K562 (cell line): ENCODE data around the gene RNF207. TPM values are rescaled to one million over a fixed set of nuclear protein-coding genes. Genes with fewer than 3 reads are reported as not detected.

Experiments
- ATAC-seq: fragments of 200-7000 bp; cut with Tn5 transposase; 3 replicates; pipeline ENCODE4 v1.9.1; 2020; ENCODE audit warnings: moderate library complexity
- BruUV-seq: library from RNA; stranded (reverse); fragments of 400-500 nt; replicated peaks from 2 replicates; lab custom pipeline; 2021; lab: Mats Ljungman, UMichigan
- CTCF ChIA-PET: fragments of 300-600 bp; formaldehyde crosslinking; extraction: SDS; loops from one replicate; lab custom pipeline; 2021; ENCODE audit warnings: low intra/inter-chr PET ratio; lab: Yijun Ruan, JAX
- POLR2A ChIA-PET: fragments of 300-600, 350-650 bp; sonication (Branson Sonifier 250); formaldehyde crosslinking; extraction: SDS; loops from one replicate; lab custom pipeline; 2021; ENCODE audit warnings: antibody characterized with exemption, inconsistent platforms; lab: Yijun Ruan, JAX
- DNase-seq, 4 experiments: peaks; one replicate each; pipeline versions ENCODE4 v3.0.0 to v3.0.0-alpha.2; 2011 to 2018; ENCODE audit warnings: low spot score in 3 of 4, mixed read lengths in 3 of 4; ENCODE audit errors: extremely low read depth in 1 of 4
- FAIRE-seq: peaks from 2 replicates; lab custom pipeline; 2011; peaks lifted over from hg19 to GRCh38; lab: Jason Lieb, UNC
- H2AFZ ChIP-seq: 2 replicates; pipeline ENCODE4 v1.6.0; 2011; ENCODE audit warnings: low read depth, low read length, control low read depth, inconsistent platforms
- H3K27ac ChIP-seq: fragments of 200-600 bp; 3 replicates; pipeline ENCODE4 v1.8.0; 2011; ENCODE audit warnings: low read depth, mild to moderate bottlenecking, control low read depth, inconsistent platforms, low read length, moderate library complexity, mixed read lengths; ENCODE audit errors: extremely low read depth
- H3K27me3 ChIP-seq, 2 experiments: fragments of 300-600 bp in 1 of 2; 2 replicates in 1 of 2; 3 replicates in 1 of 2; pipeline versions ENCODE4 v1.6.0 to v1.8.0; 2011; ENCODE audit warnings: inconsistent platforms in 2 of 2, low read length in 2 of 2, mild to moderate bottlenecking in 1 of 2, mixed read lengths in 1 of 2, moderate library complexity in 1 of 2; ENCODE audit not compliant: control insufficient read depth in 2 of 2, insufficient read depth in 2 of 2
- H3K36me3 ChIP-seq: fragments of 300-600 bp; 3 replicates; pipeline ENCODE4 v1.8.0; 2011; ENCODE audit warnings: mild to moderate bottlenecking, low read length, inconsistent platforms; ENCODE audit not compliant: control insufficient read depth, insufficient read depth
- H3K4me1 ChIP-seq, 2 experiments: fragments of 200-600 bp in 1 of 2; replicated peaks in 1 of 2; 2 replicates in 1 of 2; 3 replicates in 1 of 2; pipeline versions ENCODE4 v1.5.1 to v1.8.0; 2011; ENCODE audit warnings: inconsistent platforms in 2 of 2, low read length in 2 of 2, mild to moderate bottlenecking in 1 of 2, mixed read lengths in 1 of 2, moderate library complexity in 1 of 2; ENCODE audit not compliant: control insufficient read depth in 2 of 2, insufficient read depth in 2 of 2
- H3K4me2 ChIP-seq: 2 replicates; pipeline ENCODE4 v1.6.1; 2011; ENCODE audit warnings: low read length, control low read depth, inconsistent platforms, mixed read lengths; ENCODE audit not compliant: insufficient read depth
- H3K4me3 ChIP-seq: fragments of 200-600 bp; sonication (generic), shearing (Covaris generic); 2 replicates; pipeline ENCODE4 v1.5.1; 2016; ENCODE audit warnings: control low read depth, inconsistent platforms
- H3K79me2 ChIP-seq: fragments of 200-600 bp; 3 replicates; pipeline ENCODE4 v1.8.0; 2011; ENCODE audit warnings: low read length, inconsistent platforms; ENCODE audit not compliant: control insufficient read depth, insufficient read depth
- H3K9ac ChIP-seq, 2 experiments: 2 replicates each; pipeline versions ENCODE4 v1.6.0 to v1.6.1; 2011; ENCODE audit warnings: low read depth in 2 of 2, low read length in 2 of 2, control low read depth in 1 of 2, inconsistent platforms in 1 of 2, mild to moderate bottlenecking in 1 of 2, mixed read lengths in 1 of 2; ENCODE audit not compliant: insufficient read depth in 1 of 2
- H3K9me1 ChIP-seq: one replicate; pipeline ENCODE4 v1.6.0; 2011; ENCODE audit warnings: inconsistent platforms, mild to moderate bottlenecking, low read length, moderate library complexity; ENCODE audit not compliant: control insufficient read depth, insufficient read depth
- H3K9me3 ChIP-seq: replicated peaks from 2 replicates; pipeline ENCODE4 v1.5.1; 2011; ENCODE audit warnings: low read depth, low read length, inconsistent platforms; ENCODE audit not compliant: control insufficient read depth, insufficient read depth
- H4K20me1 ChIP-seq: replicated peaks from 2 replicates; pipeline ENCODE4 v1.6.1; 2011; ENCODE audit warnings: low read length, inconsistent platforms, mixed read lengths; ENCODE audit not compliant: control insufficient read depth, insufficient read depth
- BDP1 ChIP-seq: IDR thresholded peaks from 3 replicates; pipeline ENCODE4 v1.6.1; 2011; ENCODE audit not compliant: insufficient read length, insufficient read depth
- CXXC5 ChIP-seq: fragments of 250-450 bp; sonication (Bioruptor Pico); IDR thresholded peaks from 2 replicates; pipeline ENCODE4 v1.8.0; 2022; ENCODE audit warnings: inconsistent platforms, mild to moderate bottlenecking, moderate library complexity
- HLTF ChIP-seq: fragments of 450-650 bp; IDR thresholded peaks from 2 replicates; pipeline ENCODE4 v1.6.1; 2016
- HNRNPK ChIP-seq: fragments of 200-400 bp; formaldehyde crosslinking; IDR thresholded peaks from one replicate; pipeline ENCODE4 v1.6.1; 2018; ENCODE audit warnings: mild to moderate bottlenecking, low read depth, low read length; ENCODE audit not compliant: poor library complexity, severe bottlenecking
- KDM5B ChIP-seq: fragments of 200-600 bp; sonication (generic); IDR thresholded peaks from 2 replicates; pipeline ENCODE4 v1.6.1; 2012; ENCODE audit warnings: low read depth, mild to moderate bottlenecking, moderate library complexity, low read length, control low read depth, inconsistent platforms; ENCODE audit not compliant: insufficient replicate concordance
- MYBL2 ChIP-seq, 2 experiments: fragments of 450-650 bp in 1 of 2; sonication (generic) in 1 of 2; formaldehyde crosslinking in 1 of 2; IDR thresholded peaks; 2 replicates each; pipeline versions ENCODE4 v1.6.1 to v1.8.1; 2017 to 2022; ENCODE audit warnings: borderline replicate concordance in 1 of 2, inconsistent platforms in 1 of 2, low read depth in 1 of 2, mild to moderate bottlenecking in 1 of 2, missing genetic modification reagents in 1 of 2, moderate library complexity in 1 of 2
- MYC ChIP-seq, 2 experiments: fragments of 250-450 bp in 1 of 2; sonication (Bioruptor Pico) in 1 of 2; IDR thresholded peaks; 2 replicates each; pipeline versions ENCODE4 v1.5.1 to v1.6.1; 2012 to 2021; ENCODE audit warnings: low read depth in 2 of 2, borderline replicate concordance in 1 of 2, improper control_type of control experiment in 1 of 2, low read length in 1 of 2, mild to moderate bottlenecking in 1 of 2, moderate library complexity in 1 of 2
- NR2F6 ChIP-seq: fragments of 450-650 bp; formaldehyde crosslinking; IDR thresholded peaks from 2 replicates; pipeline ENCODE4 v1.4.0; 2020; ENCODE audit warnings: mild to moderate bottlenecking
- POLR2H ChIP-seq: IDR thresholded peaks from 2 replicates; pipeline ENCODE4 v1.6.1; 2016; ENCODE audit warnings: missing genetic modification characterization, low read depth, mild to moderate bottlenecking, control low read depth, missing compliant biosample characterization, moderate library complexity
- SREBF2 ChIP-seq: sonication (generic); formaldehyde crosslinking; IDR thresholded peaks from 2 replicates; pipeline ENCODE4 v1.4.0; 2020; ENCODE audit warnings: mild to moderate bottlenecking, missing genetic modification reagents
- SUPT5H ChIP-seq: fragments of 450-650 bp; IDR thresholded peaks from 2 replicates; pipeline ENCODE4 v1.6.1; 2016
- ZNF124 ChIP-seq: sonication (generic); formaldehyde crosslinking; IDR thresholded peaks from 2 replicates; pipeline ENCODE4 v1.8.1; 2022; ENCODE audit warnings: missing genetic modification reagents
- ZNF197 ChIP-seq: fragments of 200-800 bp; sonication (Bioruptor generic); IDR thresholded peaks from 2 replicates; pipeline ENCODE4 v1.6.1; 2016; ENCODE audit warnings: low read depth, missing genetic modification characterization, missing compliant biosample characterization
- ZNF232 ChIP-seq: sonication (generic); formaldehyde crosslinking; IDR thresholded peaks from 2 replicates; pipeline ENCODE4 v1.8.0; 2022; ENCODE audit warnings: mild to moderate bottlenecking, missing genetic modification reagents
- ZNF507 ChIP-seq: conservative IDR thresholded peaks from 2 replicates; pipeline ENCODE4 v1.6.1; 2017; ENCODE audit warnings: missing genetic modification characterization, missing compliant biosample characterization
- WGBS: fragments of 100-300 bp; shearing (Covaris generic); methylation state at CpG from one replicate; pipeline ENCODE4 v1.1.6; 2016; ENCODE audit warnings: low coverage, mixed read lengths; ENCODE audit not compliant: insufficient coverage; ENCODE audit errors: missing lambda C conversion rate; 5-methylcytosine and 5-hydroxymethylcytosine counted together
- in situ Hi-C: fragments of 300-500 bp; cut with MboI; formaldehyde crosslinking; loops from 4 replicates; pipeline ENCODE4 v1.15.0; 2018; ENCODE audit warnings: inconsistent platforms, mixed read lengths
- intact Hi-C: fragments of 100-400 bp; cut with micrococcal nuclease; formaldehyde crosslinking; loops from 2 replicates; pipeline ENCODE4 v1.14.2; 2022
- polyA plus RNA-seq, 8 experiments: library from polyadenylated mRNA; depleted of rRNA in 4 of 8; stranded (reverse) in 5 of 8; unstranded in 3 of 8; fragments of >200 nt; fragmentation: Nextera tagmentation in 2 of 8; fragmentation: Illumina TruSeq in 1 of 8; extraction: Ambion mirVana in 2 of 8; extraction: Trizol in 1 of 8; gene quantifications; 2 replicates each; pipeline versions ENCODE4 v1.2.1 to v1.2.3, GENCODE V29; 2011 to 2014; ENCODE audit warnings: inconsistent platforms in 1 of 8, missing spikeins in 1 of 8
- total RNA-seq, 7 experiments: library from RNA; depleted of rRNA in 6 of 7; stranded (reverse); fragments of >200 nt in 6 of 7; fragmentation: Illumina TruSeq in 2 of 7; extraction: Trizol in 2 of 7; gene quantifications; 2 replicates each; pipeline versions ENCODE4 v1.2.1 to v1.2.3, GENCODE V29; 2011 to 2021; ENCODE audit warnings: low replicate concordance in 1 of 7
- TF ChIP-seq, protein P1 (sequence below), 2 experiments: fragments of 450-650 bp in 1 of 2; IDR thresholded peaks; 2 replicates each; pipeline ENCODE4 v1.6.1; 2011 to 2017; ENCODE audit warnings: low read depth in 2 of 2, antibody characterized with exemption in 1 of 2, borderline replicate concordance in 1 of 2, low read length in 1 of 2, mild to moderate bottlenecking in 1 of 2, mixed read lengths in 1 of 2; ENCODE audit not compliant: control insufficient read depth in 1 of 2

The RNF207 gene
- total and polyA plus RNA-seq, 9 of the 15 experiments (the other 6 are each of a cell fraction or from before 2014, with no cell fraction given): 2.7 to 30.6 (median 12.9) TPM

DNA sequence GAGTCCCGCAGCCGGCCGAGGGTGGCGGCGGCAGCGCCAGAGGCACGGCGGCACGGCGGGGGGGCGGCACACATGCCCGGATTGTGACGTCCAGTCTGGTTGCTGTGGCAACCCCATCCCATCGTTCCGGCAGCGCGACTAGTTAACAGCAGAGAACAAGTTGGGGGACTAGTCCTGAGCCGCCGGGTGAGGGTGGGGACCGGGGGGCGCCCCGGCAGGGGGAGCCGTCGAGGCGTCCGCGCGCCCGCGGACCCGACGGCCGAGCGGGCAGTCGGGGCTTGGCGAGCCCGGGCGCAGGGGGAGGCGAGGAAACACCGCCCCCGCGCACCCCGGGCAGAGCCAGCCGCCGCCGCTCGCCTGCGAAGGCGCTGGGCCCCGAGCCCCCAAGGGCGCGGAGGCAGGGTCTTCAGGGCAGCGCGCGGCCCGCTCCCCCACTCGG lies 25.6 kb upstream of the RNF207 start, which contains the start of gene CHD5:
CHD5 (minus strand) TSS at position 54 of the 439 bp plus-strand sequence. CDS start 298 bp downstream, outside the sequence.
- ATAC-seq: no peak
- H4K20me1 ChIP-seq: peaks cover 43% of the 10 kb centered on the region
- DNase-seq: no peak
- H3K4me2 ChIP-seq: no peak within 1 kb of the TSS
- 88% methylated on average over 11 of the region's 57 CpGs for WGBS
- no peak within 1 kb of the TSS for H3K27ac ChIP-seq
- intact Hi-C loops: no loop called here
- ChIA-PET CTCF (interaction anchor here (0.5 kb wide), 1 partner anchor 387 kb away, joined by 3 read pairs; no protein-coding TSS in a partner anchor), POLR2A (no interaction called here)
- peaks cover 0 to 9% of the 10 kb centered on the region in 2 experiments; a peak in 1 of 5 replicates for H3K27me3 ChIP-seq
- H3K9me1 ChIP-seq: no peaks in the 10 kb centered on the region
- H3K36me3 ChIP-seq: peaks cover 11% of the 10 kb centered on the region
- FAIRE-seq: no peak
- H3K4me3 ChIP-seq: no peak within 1 kb of the TSS
- H3K9ac ChIP-seq: no peak within 1 kb of the TSS; a peak in 1 of 4 replicates
- no TSS peak for BruUV-seq
- in situ Hi-C loops: no loop called here
- peaks cover 3 to 14% of the 10 kb centered on the region in 2 experiments; a peak in 3 of 5 replicates for H3K4me1 ChIP-seq
- H3K9me3 ChIP-seq: no peaks in the 10 kb centered on the region
- no peak within 1 kb of the TSS for H2AFZ ChIP-seq
- no peaks in the 10 kb centered on the region for H3K79me2 ChIP-seq
- TF ChIP-seq SUPT5H: no peak
- no peak for TF ChIP-seq SREBF2
- TF ChIP-seq, protein P1, sequence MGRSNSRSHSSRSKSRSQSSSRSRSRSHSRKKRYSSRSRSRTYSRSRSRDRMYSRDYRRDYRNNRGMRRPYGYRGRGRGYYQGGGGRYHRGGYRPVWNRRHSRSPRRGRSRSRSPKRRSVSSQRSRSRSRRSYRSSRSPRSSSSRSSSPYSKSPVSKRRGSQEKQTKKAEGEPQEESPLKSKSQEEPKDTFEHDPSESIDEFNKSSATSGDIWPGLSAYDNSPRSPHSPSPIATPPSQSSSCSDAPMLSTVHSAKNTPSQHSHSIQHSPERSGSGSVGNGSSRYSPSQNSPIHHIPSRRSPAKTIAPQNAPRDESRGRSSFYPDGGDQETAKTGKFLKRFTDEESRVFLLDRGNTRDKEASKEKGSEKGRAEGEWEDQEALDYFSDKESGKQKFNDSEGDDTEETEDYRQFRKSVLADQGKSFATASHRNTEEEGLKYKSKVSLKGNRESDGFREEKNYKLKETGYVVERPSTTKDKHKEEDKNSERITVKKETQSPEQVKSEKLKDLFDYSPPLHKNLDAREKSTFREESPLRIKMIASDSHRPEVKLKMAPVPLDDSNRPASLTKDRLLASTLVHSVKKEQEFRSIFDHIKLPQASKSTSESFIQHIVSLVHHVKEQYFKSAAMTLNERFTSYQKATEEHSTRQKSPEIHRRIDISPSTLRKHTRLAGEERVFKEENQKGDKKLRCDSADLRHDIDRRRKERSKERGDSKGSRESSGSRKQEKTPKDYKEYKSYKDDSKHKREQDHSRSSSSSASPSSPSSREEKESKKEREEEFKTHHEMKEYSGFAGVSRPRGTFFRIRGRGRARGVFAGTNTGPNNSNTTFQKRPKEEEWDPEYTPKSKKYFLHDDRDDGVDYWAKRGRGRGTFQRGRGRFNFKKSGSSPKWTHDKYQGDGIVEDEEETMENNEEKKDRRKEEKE (IDR thresholded peaks at IDR 0.05; ENCODE audit: borderline replicate concordance in 1 of 2, control insufficient read depth in 1 of 2, low read depth in 2 of 2, low read length in 1 of 2): no peak
- no peak for TF ChIP-seq HNRNPK
- TF ChIP-seq CXXC5 (CRISPR knock-in tag): no peak
- TF ChIP-seq ZNF124 (CRISPR knock-in tag): no peak
- TF ChIP-seq KDM5B: no peak
- no peak for TF ChIP-seq MYC (IDR thresholded peaks at IDR 0.05; ENCODE audit: low read depth, low read length)
- TF ChIP-seq MYC (CRISPR knock-in tag; IDR thresholded peaks at IDR 0.05; ENCODE audit: borderline replicate concordance, low read depth): no peak
- TF ChIP-seq HLTF: no peak
- TF ChIP-seq ZNF197 (CRISPR knock-in tag): no peak
- TF ChIP-seq MYBL2 (IDR thresholded peaks at IDR 0.05; ENCODE audit: low read depth): no peak
- TF ChIP-seq MYBL2 (CRISPR knock-in tag; IDR thresholded peaks at IDR 0.05; ENCODE audit: borderline replicate concordance): no peak
- no peak for TF ChIP-seq NR2F6
- TF ChIP-seq POLR2H (tag): no peak
- TF ChIP-seq ZNF232 (CRISPR knock-in tag): no peak
- TF ChIP-seq ZNF507 (tag): no peak
- no peak for TF ChIP-seq BDP1
